Caco-2 (cell line): Measurements from ENCODE around the gene L3MBTL4. TPM values are rescaled to one million over a fixed set of nuclear protein-coding genes. Genes with fewer than 3 reads are reported as not detected.

Experiments
- BruUV-seq: library from RNA; stranded (reverse); fragments of 400-500 nt; replicated peaks from 2 replicates; lab custom pipeline; 2021; lab: Mats Ljungman, UMichigan
- CTCF ChIA-PET: fragments of 300-600 bp; sonication (Branson Sonifier 250); formaldehyde crosslinking; loops from one replicate; lab custom pipeline; 2022; ENCODE audit warnings: antibody characterized with exemption; lab: Charles Lee
- POLR2A ChIA-PET: fragments of 300-600 bp; sonication (Branson Sonifier 250); formaldehyde crosslinking; loops from one replicate; lab custom pipeline; 2022; ENCODE audit warnings: antibody characterized with exemption; lab: Charles Lee
- DNase-seq, 2 experiments: peaks; one replicate each; pipeline versions ENCODE4 v3.0.0 to v3.0.0-alpha.2; 2020 to 2022
- H3K27me3 ChIP-seq: replicated peaks from 2 replicates; pipeline ENCODE4 v1.6.0; 2011; ENCODE audit warnings: low read length; ENCODE audit not compliant: control insufficient read depth, insufficient read depth
- H3K36me3 ChIP-seq: 2 replicates; pipeline ENCODE4 v1.5.1; 2011; ENCODE audit warnings: low read length; ENCODE audit not compliant: control insufficient read depth, insufficient read depth
- H3K4me1 ChIP-seq: fragments of 250-450 bp; sonication (Bioruptor Pico); 2 replicates; pipeline ENCODE4 v1.5.1; 2020; ENCODE audit warnings: mild to moderate bottlenecking
- H3K4me3 ChIP-seq: 2 replicates; pipeline ENCODE4 v1.5.1; 2011; ENCODE audit warnings: low read depth, mild to moderate bottlenecking, control low read depth, low read length
- H3K9me3 ChIP-seq: fragments of 250-450 bp; sonication (Bioruptor Pico); 2 replicates; pipeline ENCODE4 v1.5.1; 2020; ENCODE audit warnings: mild to moderate bottlenecking, moderate library complexity
- H3K27ac Mint-ChIP-seq: one replicate; pipeline ENCODE4 v1.8.0; 2022; ENCODE audit warnings: mixed read lengths; ENCODE audit not compliant: unreplicated experiment
- H3K27me3 Mint-ChIP-seq: one replicate; pipeline ENCODE4 v1.8.0; 2022; ENCODE audit warnings: mixed read lengths; ENCODE audit not compliant: insufficient read depth, unreplicated experiment
- H3K36me3 Mint-ChIP-seq: one replicate; pipeline ENCODE4 v1.8.0; 2022; ENCODE audit warnings: mild to moderate bottlenecking, mixed read lengths; ENCODE audit not compliant: insufficient read depth, unreplicated experiment
- H3K4me1 Mint-ChIP-seq: one replicate; pipeline ENCODE4 v1.8.0; 2022; ENCODE audit warnings: low read depth, mixed read lengths; ENCODE audit not compliant: unreplicated experiment
- H3K4me3 Mint-ChIP-seq: one replicate; pipeline ENCODE4 v1.8.0; 2022; ENCODE audit warnings: mild to moderate bottlenecking, moderate library complexity, mixed read lengths; ENCODE audit not compliant: unreplicated experiment
- H3K9me3 Mint-ChIP-seq: one replicate; pipeline ENCODE4 v1.8.0; 2022; ENCODE audit warnings: mixed read lengths; ENCODE audit not compliant: unreplicated experiment
- intact Hi-C: fragments of 100-400 bp; cut with micrococcal nuclease; formaldehyde crosslinking; loops from one replicate; pipeline ENCODE4 v1.10.0; 2022; ENCODE audit not compliant: unreplicated experiment
- total RNA-seq: library from RNA; stranded (reverse); gene quantifications from 2 replicates; pipeline ENCODE4 v1.2.3, GENCODE V29; 2022
- TF ChIP-seq, protein P1 (sequence below), 2 experiments: fragments of 200-600 bp in 1 of 2; IDR thresholded peaks; 1 replicate in 1 of 2; 2 replicates in 1 of 2; pipeline versions ENCODE4 v1.5.1 to v1.8.0; 2011 to 2022; ENCODE audit warnings: antibody characterized with exemption in 1 of 2, control low read depth in 1 of 2, inconsistent platforms in 1 of 2, low read depth in 1 of 2, low read length in 1 of 2, mild to moderate bottlenecking in 1 of 2, moderate library complexity in 1 of 2; ENCODE audit not compliant: insufficient read depth in 1 of 2, severe bottlenecking in 1 of 2, unreplicated experiment in 1 of 2

L3MBTL4 gene
- total RNA-seq, 1 experiment from 2014 or later: 0.23 TPM

DNA sequence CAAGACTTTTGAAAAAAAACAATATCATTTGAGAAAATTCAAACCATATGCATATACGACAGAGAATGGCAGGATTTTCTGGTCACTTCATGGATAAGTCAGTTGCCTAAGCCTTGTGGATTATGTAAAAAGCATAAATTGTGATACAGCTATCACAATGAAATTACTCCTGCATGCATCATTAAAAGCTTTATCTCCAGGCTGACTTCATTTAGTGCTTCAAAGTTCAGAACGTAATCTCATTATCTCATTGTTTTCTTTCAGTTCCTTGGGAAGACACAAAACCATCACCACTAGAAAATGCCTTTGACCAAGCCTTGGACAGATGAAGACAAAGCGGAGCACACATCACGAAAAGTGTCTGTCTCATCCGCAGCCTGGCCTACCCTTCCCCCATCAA, 57.0 kb downstream of the L3MBTL4 start:
- DNase-seq: no peak
- Mint-ChIP-seq H3K9me3 (no peaks in the 10 kb centered on the region), H3K36me3 (no peaks in the 10 kb centered on the region), H3K4me3 (no peak overlapping the region), H3K4me1 (no peaks in the 10 kb centered on the region), H3K27ac (no peak overlapping the region), H3K27me3 (peaks cover 11% of the 10 kb centered on the region)
- intact Hi-C loops: no loop called here
- Histone ChIP-seq H3K9me3 (no peaks in the 10 kb centered on the region), H3K4me3 (no peak overlapping the region), H3K36me3 (no peaks in the 10 kb centered on the region), H3K4me1 (no peaks in the 10 kb centered on the region), H3K27me3 (no peaks in the 10 kb centered on the region)
- no TSS peak for BruUV-seq
- ChIA-PET POLR2A (no interaction called here), CTCF (no interaction called here)
- TF ChIP-seq, protein P1, sequence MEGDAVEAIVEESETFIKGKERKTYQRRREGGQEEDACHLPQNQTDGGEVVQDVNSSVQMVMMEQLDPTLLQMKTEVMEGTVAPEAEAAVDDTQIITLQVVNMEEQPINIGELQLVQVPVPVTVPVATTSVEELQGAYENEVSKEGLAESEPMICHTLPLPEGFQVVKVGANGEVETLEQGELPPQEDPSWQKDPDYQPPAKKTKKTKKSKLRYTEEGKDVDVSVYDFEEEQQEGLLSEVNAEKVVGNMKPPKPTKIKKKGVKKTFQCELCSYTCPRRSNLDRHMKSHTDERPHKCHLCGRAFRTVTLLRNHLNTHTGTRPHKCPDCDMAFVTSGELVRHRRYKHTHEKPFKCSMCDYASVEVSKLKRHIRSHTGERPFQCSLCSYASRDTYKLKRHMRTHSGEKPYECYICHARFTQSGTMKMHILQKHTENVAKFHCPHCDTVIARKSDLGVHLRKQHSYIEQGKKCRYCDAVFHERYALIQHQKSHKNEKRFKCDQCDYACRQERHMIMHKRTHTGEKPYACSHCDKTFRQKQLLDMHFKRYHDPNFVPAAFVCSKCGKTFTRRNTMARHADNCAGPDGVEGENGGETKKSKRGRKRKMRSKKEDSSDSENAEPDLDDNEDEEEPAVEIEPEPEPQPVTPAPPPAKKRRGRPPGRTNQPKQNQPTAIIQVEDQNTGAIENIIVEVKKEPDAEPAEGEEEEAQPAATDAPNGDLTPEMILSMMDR (IDR thresholded peaks at IDR 0.05; ENCODE audit: insufficient read depth in 1 of 2, low read depth in 1 of 2, low read length in 1 of 2, severe bottlenecking in 1 of 2, unreplicated experiment in 1 of 2): no peak

DNA sequence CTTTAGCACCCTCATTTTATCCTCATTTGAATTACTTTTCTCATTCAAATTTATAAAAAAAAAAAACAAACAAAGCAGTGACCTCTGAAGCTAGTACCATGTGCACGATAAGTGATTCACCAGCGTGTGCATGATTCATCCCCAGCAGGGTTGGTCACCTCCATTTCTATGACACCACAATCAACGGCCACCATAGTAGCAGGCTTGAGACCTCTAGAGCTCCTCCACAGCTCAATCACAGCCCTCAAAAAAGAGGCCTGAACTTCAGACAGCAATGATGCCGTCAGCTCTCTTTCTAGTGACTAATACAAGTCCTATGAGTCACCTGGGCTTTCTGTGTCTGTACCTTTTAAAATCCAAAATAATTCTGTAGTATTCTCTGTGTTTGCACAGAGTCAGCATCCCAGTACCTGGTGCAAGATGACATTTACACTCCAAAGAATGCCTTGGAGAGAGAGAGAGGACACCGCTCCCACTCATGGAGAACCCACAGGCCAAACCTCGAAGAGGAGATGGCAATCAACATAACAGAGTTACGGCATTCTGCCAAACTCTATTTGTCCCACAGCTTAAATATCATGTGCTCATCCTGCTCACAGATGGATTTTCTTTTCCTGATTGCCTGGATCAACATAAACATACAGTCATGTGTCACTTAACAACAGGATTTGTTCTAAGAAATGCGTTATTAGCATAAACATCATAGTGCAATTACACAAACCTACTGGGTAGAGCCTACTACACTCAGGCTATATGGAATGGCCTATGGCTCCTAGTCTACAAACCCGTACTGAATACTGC, 58.7 kb downstream of the L3MBTL4 start:
- CTCF ChIA-PET: no interaction called here
- no peak overlapping the region for H3K27ac Mint-ChIP-seq
- no peaks in the 10 kb centered on the region for H3K9me3 ChIP-seq
- POLR2A ChIA-PET: no interaction called here
- intact Hi-C loops: no loop called here
- no peaks in the 10 kb centered on the region for H3K9me3 Mint-ChIP-seq
- H3K36me3 ChIP-seq: no peaks in the 10 kb centered on the region
- H3K27me3 Mint-ChIP-seq: peaks cover 11% of the 10 kb centered on the region
- H3K4me3 ChIP-seq: no peak overlapping the region
- no peaks in the 10 kb centered on the region for H3K36me3 Mint-ChIP-seq
- no TSS peak for BruUV-seq
- H3K4me1 ChIP-seq: no peaks in the 10 kb centered on the region
- H3K4me1 Mint-ChIP-seq: no peaks in the 10 kb centered on the region
- no peak overlapping the region for H3K4me3 Mint-ChIP-seq
- TF ChIP-seq, protein P1 (IDR thresholded peaks at IDR 0.05; ENCODE audit: insufficient read depth in 1 of 2, low read depth in 1 of 2, low read length in 1 of 2, severe bottlenecking in 1 of 2, unreplicated experiment in 1 of 2): no peak
- no peak for DNase-seq
- H3K27me3 ChIP-seq: no peaks in the 10 kb centered on the region

DNA sequence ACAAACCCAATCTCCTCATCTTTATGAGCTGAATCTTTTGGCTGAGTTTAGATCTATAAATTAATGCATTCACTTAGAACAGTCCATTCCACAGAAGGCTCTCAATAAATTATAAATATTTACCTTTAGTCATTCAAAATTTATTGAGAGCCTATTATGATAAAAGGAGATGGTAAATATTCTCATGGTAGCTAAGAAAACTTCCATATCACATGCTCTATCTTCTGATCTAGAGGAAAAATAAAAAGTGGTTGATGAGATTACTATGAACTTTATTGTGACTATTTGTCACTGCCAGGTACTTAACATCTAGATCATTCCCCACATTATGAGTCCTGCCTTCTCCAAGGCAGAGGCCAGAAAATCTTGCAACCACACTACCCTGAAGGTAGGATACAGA, 62.4 kb downstream of the L3MBTL4 start:
- Histone ChIP-seq H3K9me3 (no peaks in the 10 kb centered on the region), H3K4me3 (no peak overlapping the region), H3K27me3 (no peaks in the 10 kb centered on the region), H3K36me3 (no peaks in the 10 kb centered on the region), H3K4me1 (no peaks in the 10 kb centered on the region)
- intact Hi-C loops: no loop called here
- Mint-ChIP-seq H3K9me3 (no peaks in the 10 kb centered on the region), H3K36me3 (no peaks in the 10 kb centered on the region), H3K27me3 (peaks cover 11% of the 10 kb centered on the region), H3K27ac (no peak overlapping the region), H3K4me1 (no peaks in the 10 kb centered on the region), H3K4me3 (no peak overlapping the region)
- POLR2A ChIA-PET: no interaction called here
- no TSS peak for BruUV-seq
- TF ChIP-seq, protein P1 (IDR thresholded peaks at IDR 0.05; ENCODE audit: insufficient read depth in 1 of 2, low read depth in 1 of 2, low read length in 1 of 2, severe bottlenecking in 1 of 2, unreplicated experiment in 1 of 2): no peak
- DNase-seq: no peak
- CTCF ChIA-PET: no interaction called here
